Endothelial cell of umbilical vein (primary cell): ENCODE data around the gene SLC10A4. TPM values are rescaled to one million over a fixed set of nuclear protein-coding genes. Genes with fewer than 3 reads are reported as not detected.

ENCODE experiments used
- BruUV-seq: library from RNA; stranded (reverse); fragments of 400-500 nt; replicated peaks from 2 replicates; lab custom pipeline; 2021; lab: Mats Ljungman, UMichigan
- CTCF ChIA-PET: fragments of 300-600, 350-600 bp; sonication (Branson Sonifier 250); formaldehyde crosslinking; loops from one replicate; lab custom pipeline; 2021; ENCODE audit warnings: antibody characterized with exemption, inconsistent platforms; lab: Charles Lee
- POLR2A ChIA-PET: fragments of 300-600, 350-600 bp; sonication (Branson Sonifier 250); formaldehyde crosslinking; loops from one replicate; lab custom pipeline; 2021; ENCODE audit warnings: antibody characterized with exemption, inconsistent platforms; lab: Charles Lee
- DNase-seq: peaks from one replicate; pipeline ENCODE4 v3.0.0-alpha.2; 2011; ENCODE audit warnings: low read depth, low spot score
- FAIRE-seq: peaks from 2 replicates; lab custom pipeline; 2011; peaks lifted over from hg19 to GRCh38; lab: Jason Lieb, UNC
- H2AFZ ChIP-seq: 2 replicates; pipeline ENCODE4 v1.6.0; 2012; ENCODE audit warnings: low read depth, low read length, control low read depth, inconsistent platforms
- H3K27ac ChIP-seq: 2 replicates; pipeline ENCODE4 v1.5.1; 2011; ENCODE audit warnings: low read depth, mild to moderate bottlenecking, control low read depth, low read length, moderate library complexity; ENCODE audit not compliant: insufficient read depth
- H3K27me3 ChIP-seq, 2 experiments: 2 replicates each; pipeline versions ENCODE4 v1.6.0 to v1.6.1; 2011; ENCODE audit warnings: low read length in 2 of 2, mixed read lengths in 1 of 2; ENCODE audit not compliant: control insufficient read depth in 2 of 2, insufficient read depth in 2 of 2
- H3K36me3 ChIP-seq, 2 experiments: 2 replicates in 1 of 2; 3 replicates in 1 of 2; pipeline ENCODE4 v1.5.1; 2011; ENCODE audit warnings: low read length in 2 of 2, mild to moderate bottlenecking in 1 of 2, moderate library complexity in 1 of 2; ENCODE audit not compliant: control insufficient read depth in 2 of 2, insufficient read depth in 2 of 2; ENCODE audit errors: extremely low read depth in 1 of 2
- H3K4me1 ChIP-seq: 3 replicates; pipeline ENCODE4 v1.5.1; 2011; ENCODE audit warnings: mild to moderate bottlenecking, low read length; ENCODE audit not compliant: control insufficient read depth, insufficient read depth; ENCODE audit errors: extremely low read depth
- H3K4me2 ChIP-seq: 2 replicates; pipeline ENCODE4 v1.6.1; 2011; ENCODE audit warnings: low read length, control low read depth, mixed read lengths; ENCODE audit not compliant: insufficient read depth
- H3K4me3 ChIP-seq, 3 experiments: fragments of 200-600 bp in 1 of 3; sonication (generic), shearing (Covaris generic) in 1 of 3; replicated peaks in 1 of 3; 2 replicates each; pipeline ENCODE4 v1.5.1; 2011 to 2016; ENCODE audit warnings: control low read depth in 3 of 3, low read length in 3 of 3, mild to moderate bottlenecking in 2 of 3, inconsistent platforms in 1 of 3, low read depth in 1 of 3, moderate library complexity in 1 of 3; ENCODE audit not compliant: insufficient read depth in 1 of 3
- H3K79me2 ChIP-seq: 2 replicates; pipeline ENCODE4 v1.6.0; 2012; ENCODE audit warnings: low read length, inconsistent platforms; ENCODE audit not compliant: control insufficient read depth, insufficient read depth
- H3K9ac ChIP-seq: replicated peaks from 2 replicates; pipeline ENCODE3; 2011; ENCODE audit warnings: low read length, control low read depth; ENCODE audit not compliant: insufficient read depth; ENCODE audit errors: extremely low read depth
- H3K9me1 ChIP-seq: replicated peaks from 3 replicates; pipeline ENCODE4 v1.6.0; 2011; ENCODE audit warnings: mild to moderate bottlenecking, low read length; ENCODE audit not compliant: control insufficient read depth, insufficient read depth; ENCODE audit errors: extremely low read depth
- H3K9me3 ChIP-seq: replicated peaks from 2 replicates; pipeline ENCODE4 v1.5.1; 2012; ENCODE audit warnings: low read length, inconsistent platforms; ENCODE audit not compliant: control insufficient read depth, insufficient read depth
- H4K20me1 ChIP-seq: replicated peaks from 2 replicates; pipeline ENCODE3; 2011; ENCODE audit warnings: mild to moderate bottlenecking, low read length; ENCODE audit not compliant: control insufficient read depth, insufficient read depth; ENCODE audit errors: extremely low read depth
- EZH2 ChIP-seq: IDR thresholded peaks from 2 replicates; pipeline ENCODE4 v1.6.1; 2012; ENCODE audit warnings: borderline replicate concordance, low read depth, mild to moderate bottlenecking, moderate library complexity, low read length, inconsistent platforms; ENCODE audit not compliant: severe bottlenecking
- FOS ChIP-seq: IDR thresholded peaks from 2 replicates; pipeline ENCODE4 v1.6.1; 2011; ENCODE audit warnings: mild to moderate bottlenecking, low read length, moderate library complexity, borderline replicate concordance; ENCODE audit not compliant: insufficient read depth
- GATA2 ChIP-seq: IDR thresholded peaks from 2 replicates; pipeline ENCODE4 v1.7.0; 2011; ENCODE audit warnings: low read depth, mild to moderate bottlenecking, moderate library complexity, mixed read lengths, low read length; ENCODE audit not compliant: insufficient read length, insufficient read depth
- JUN ChIP-seq: IDR thresholded peaks from 2 replicates; pipeline ENCODE4 v1.6.1; 2011; ENCODE audit warnings: borderline replicate concordance, low read depth; ENCODE audit not compliant: insufficient read length, insufficient read depth
- MYC ChIP-seq: IDR thresholded peaks from one replicate; pipeline ENCODE4 v1.6.1; 2011; ENCODE audit warnings: mild to moderate bottlenecking, low read depth, low read length
- POLR2A ChIP-seq: IDR thresholded peaks from 2 replicates; pipeline ENCODE4 v1.6.1; 2012; ENCODE audit warnings: low read depth, mild to moderate bottlenecking, control low read depth, low read length
- POLR2AphosphoS5 ChIP-seq: IDR thresholded peaks from 2 replicates; pipeline ENCODE4 v1.6.1; 2012; ENCODE audit warnings: low read depth, mild to moderate bottlenecking, control low read depth, low read length, moderate library complexity; ENCODE audit not compliant: insufficient read depth
- dilution Hi-C: fragments of 300-500 bp; cut with MboI; formaldehyde crosslinking; loops from one replicate; pipeline ENCODE4 v1.15.0; 2019; ENCODE audit warnings: low sequenced_read_pairs; ENCODE audit not compliant: extremely low pct_ligation_motif_present
- intact Hi-C: fragments of 100-400 bp; cut with micrococcal nuclease; formaldehyde crosslinking; loops from one replicate; pipeline ENCODE4 v1.10.0; 2022
- polyA plus RNA-seq, 4 experiments: library from polyadenylated mRNA; depleted of rRNA in 3 of 4; stranded (reverse) in 3 of 4; unstranded in 1 of 4; fragments of >200 nt; gene quantifications; 2 replicates each; pipeline versions ENCODE4 v1.2.1 to v1.2.3, GENCODE V29; 2011 to 2012; ENCODE audit warnings: missing spikeins in 1 of 4
- total RNA-seq: library from RNA; stranded (reverse); gene quantifications from 2 replicates; pipeline ENCODE4 v1.2.3, GENCODE V29; 2021
- TF ChIP-seq, protein P1 (sequence below), 2 donors: IDR thresholded peaks; 1 replicate in 1 of 2; 2 replicates in 1 of 2; pipeline ENCODE4 v1.5.1; 2011; ENCODE audit warnings: low read length in 2 of 2, mild to moderate bottlenecking in 2 of 2, moderate library complexity in 2 of 2, control low read depth in 1 of 2, inconsistent platforms in 1 of 2, low read depth in 1 of 2; ENCODE audit not compliant: insufficient read depth in 1 of 2; ENCODE audit errors: extremely low read depth in 1 of 2
- TF ChIP-seq, protein P2 (sequence below): IDR thresholded peaks from 2 replicates; pipeline ENCODE4 v1.6.1; 2011; ENCODE audit not compliant: insufficient read depth, insufficient read length

Gene SLC10A4
- total and polyA plus RNA-seq, 2 donors (not counting 3 experiments of a cell fraction or from before 2014, with no cell fraction given) = 0.06 TPM; not detected in 1

DNA sequence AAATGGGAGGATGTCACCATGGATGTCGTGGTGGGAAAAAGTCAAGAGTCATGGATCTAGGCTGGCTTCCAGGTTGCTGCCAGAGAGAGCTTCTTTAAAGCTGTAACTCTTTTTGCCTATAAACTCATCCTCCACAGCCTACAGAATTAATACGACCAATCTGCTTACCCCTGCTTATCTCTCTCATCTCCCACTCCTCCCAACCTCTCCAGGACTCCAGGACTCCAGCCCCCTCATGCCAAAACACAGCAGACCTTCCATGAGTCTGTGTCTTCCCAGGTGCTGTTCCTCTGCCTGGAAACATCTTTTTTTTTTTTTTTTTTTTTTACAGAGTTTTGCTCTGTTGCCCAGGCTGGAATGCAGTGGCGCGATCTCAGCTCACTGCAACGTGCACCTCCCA lies 15.3 kb upstream of the SLC10A4 start:
- Histone ChIP-seq H2AFZ (no peak overlapping the region), H3K9me3 (no peaks in the 10 kb centered on the region), H3K4me1 (no peaks in the 10 kb centered on the region), H3K36me3 (no peaks in the 10 kb centered on the region), H3K27ac (no peak overlapping the region), H3K4me3 (no peak overlapping the region), H4K20me1 (no peaks in the 10 kb centered on the region), H3K4me2 (no peak overlapping the region), H3K9ac (no peak overlapping the region), H3K9me1 (no peaks in the 10 kb centered on the region), H3K27me3 (peaks cover 9 to 11% of the 10 kb centered on the region in 2 experiments), H3K79me2 (no peaks in the 10 kb centered on the region)
- DNase-seq (no peak), FAIRE-seq (no peak)
- BruUV-seq = no TSS peak
- ChIA-PET CTCF (no interaction called here), POLR2A (no interaction called here)
- TF ChIP-seq GATA2 = no peak
- TF ChIP-seq, protein P1, sequence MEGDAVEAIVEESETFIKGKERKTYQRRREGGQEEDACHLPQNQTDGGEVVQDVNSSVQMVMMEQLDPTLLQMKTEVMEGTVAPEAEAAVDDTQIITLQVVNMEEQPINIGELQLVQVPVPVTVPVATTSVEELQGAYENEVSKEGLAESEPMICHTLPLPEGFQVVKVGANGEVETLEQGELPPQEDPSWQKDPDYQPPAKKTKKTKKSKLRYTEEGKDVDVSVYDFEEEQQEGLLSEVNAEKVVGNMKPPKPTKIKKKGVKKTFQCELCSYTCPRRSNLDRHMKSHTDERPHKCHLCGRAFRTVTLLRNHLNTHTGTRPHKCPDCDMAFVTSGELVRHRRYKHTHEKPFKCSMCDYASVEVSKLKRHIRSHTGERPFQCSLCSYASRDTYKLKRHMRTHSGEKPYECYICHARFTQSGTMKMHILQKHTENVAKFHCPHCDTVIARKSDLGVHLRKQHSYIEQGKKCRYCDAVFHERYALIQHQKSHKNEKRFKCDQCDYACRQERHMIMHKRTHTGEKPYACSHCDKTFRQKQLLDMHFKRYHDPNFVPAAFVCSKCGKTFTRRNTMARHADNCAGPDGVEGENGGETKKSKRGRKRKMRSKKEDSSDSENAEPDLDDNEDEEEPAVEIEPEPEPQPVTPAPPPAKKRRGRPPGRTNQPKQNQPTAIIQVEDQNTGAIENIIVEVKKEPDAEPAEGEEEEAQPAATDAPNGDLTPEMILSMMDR (IDR thresholded peaks at IDR 0.05; ENCODE audit: extremely low read depth in 1 of 2, insufficient read depth in 1 of 2, low read depth in 1 of 2, low read length in 2 of 2) = no peak
- TF ChIP-seq FOS = no peak
- TF ChIP-seq POLR2AphosphoS5 = no peak
- no peak for TF ChIP-seq JUN
- TF ChIP-seq, protein P2, sequence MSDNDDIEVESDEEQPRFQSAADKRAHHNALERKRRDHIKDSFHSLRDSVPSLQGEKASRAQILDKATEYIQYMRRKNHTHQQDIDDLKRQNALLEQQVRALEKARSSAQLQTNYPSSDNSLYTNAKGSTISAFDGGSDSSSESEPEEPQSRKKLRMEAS = no peak
- TF ChIP-seq MYC = no peak
- no peak for TF ChIP-seq POLR2A
- TF ChIP-seq EZH2 = no peak
- dilution Hi-C loops (no loop called here), intact Hi-C loops (no loop called here)
